Measurements from ENCODE around the gene PRC1.

GRCh38 chr15:90981681-90982080 is 12.7 kb downstream of the PRC1 start:
- TF ChIP-seq POLR2AphosphoS5 (IDR thresholded peaks at IDR 0.05) (no peak), CTCF (IDR thresholded peaks at IDR 0.05 in 8 of 11, conservative IDR thresholded peaks at IDR 0.05 in 3 of 11) (no peak), POLR2A (IDR thresholded peaks at IDR 0.05) (no peak)
